GM19025 (cell line): ENCODE measurements around the gene SNX6.
"Not testable (repeated sequence)": the region's sequence is repeated elsewhere in the genome, so short reads cannot be mapped to it uniquely, and the experiment has no call there.

ENCODE experiments used
- ATAC-seq: cut with Tn5 transposase; IDR thresholded peaks from one replicate; pipeline ENCODE4 v1.9.1; 2021; ENCODE audit warnings: mild to moderate bottlenecking, low read depth, moderate library complexity; ENCODE audit not compliant: unreplicated experiment

Gene SNX6

GRCh38 chr14:34536951-34537676, 92.8 kb downstream of the SNX6 start:
- ATAC-seq = no peak

- ATAC-seq = no peak
Observed at GRCh38 chr14:34527591-34527990, 102.4 kb downstream of the SNX6 start.

GRCh38 chr14:34524216-34524615, 105.7 kb downstream of the SNX6 start:
- not testable (repeated sequence) for ATAC-seq

- ATAC-seq = no peak
Observed at GRCh38 chr14:34522496-34522895, 107.5 kb downstream of the SNX6 start.

DNA sequence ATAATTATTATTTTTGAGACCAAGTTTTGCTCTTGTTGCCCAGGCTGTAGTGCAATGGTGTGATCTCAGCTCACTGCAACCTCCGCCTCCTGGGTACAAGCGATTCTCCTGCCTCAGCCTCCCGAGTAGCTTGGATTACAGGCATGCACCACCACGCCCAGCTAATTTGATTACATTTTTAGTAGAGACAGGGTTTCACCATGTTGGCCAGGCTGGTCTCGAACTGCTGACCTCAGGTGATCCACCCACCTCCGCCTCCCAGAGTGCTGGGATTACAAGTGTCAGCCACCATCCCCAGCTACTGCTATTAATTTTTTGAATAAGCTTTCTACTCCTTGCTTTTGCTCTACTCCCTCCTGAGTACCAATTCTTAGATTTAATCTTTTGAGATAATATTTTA, 108.9 kb downstream of the SNX6 start:
- not testable (repeated sequence) for ATAC-seq

DNA sequence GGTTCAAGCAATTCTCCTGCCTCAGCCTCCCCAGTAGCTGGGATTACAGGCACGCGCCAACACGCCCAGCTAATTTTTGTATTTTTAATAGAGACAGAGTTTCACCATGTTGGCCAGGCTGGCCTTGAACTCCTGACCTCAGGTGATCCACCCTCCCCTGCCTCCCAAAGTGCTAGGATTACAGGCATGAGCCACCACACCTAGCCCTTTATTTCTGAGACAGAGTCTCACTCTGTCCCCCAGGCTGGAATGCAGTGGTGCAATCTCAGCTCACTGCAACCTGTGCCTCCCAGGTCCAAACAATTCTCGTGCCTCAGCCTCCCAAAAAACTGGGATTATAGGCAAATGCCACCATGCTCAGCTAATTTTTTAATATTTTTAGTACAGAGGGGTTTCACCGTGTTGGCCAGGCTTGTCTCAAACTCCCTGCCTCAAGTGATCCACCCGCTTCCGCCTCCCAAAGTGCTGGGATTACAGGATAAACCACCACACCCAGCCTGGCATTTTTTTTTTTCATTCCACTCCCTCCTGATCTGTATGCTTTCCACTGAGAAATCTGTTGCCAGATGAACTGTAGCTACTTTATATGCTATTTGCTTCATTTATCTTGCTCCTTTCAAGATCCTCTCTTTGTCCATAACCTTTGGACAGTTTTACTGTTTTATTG, 109.5 kb downstream of the SNX6 start:
- ATAC-seq = not testable (repeated sequence)
